GM20431 (cell line): ENCODE measurements around the gene ETHE1.

ENCODE experiments used
- in situ Hi-C: fragments of 300-500 bp; cut with MseI, MboI; formaldehyde crosslinking; loops from one replicate; pipeline ENCODE4 v1.15.0; 2020; ENCODE audit warnings: low sequenced_read_pairs; ENCODE audit not compliant: unreplicated experiment

ETHE1 gene, protein sequence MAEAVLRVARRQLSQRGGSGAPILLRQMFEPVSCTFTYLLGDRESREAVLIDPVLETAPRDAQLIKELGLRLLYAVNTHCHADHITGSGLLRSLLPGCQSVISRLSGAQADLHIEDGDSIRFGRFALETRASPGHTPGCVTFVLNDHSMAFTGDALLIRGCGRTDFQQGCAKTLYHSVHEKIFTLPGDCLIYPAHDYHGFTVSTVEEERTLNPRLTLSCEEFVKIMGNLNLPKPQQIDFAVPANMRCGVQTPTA

DNA sequence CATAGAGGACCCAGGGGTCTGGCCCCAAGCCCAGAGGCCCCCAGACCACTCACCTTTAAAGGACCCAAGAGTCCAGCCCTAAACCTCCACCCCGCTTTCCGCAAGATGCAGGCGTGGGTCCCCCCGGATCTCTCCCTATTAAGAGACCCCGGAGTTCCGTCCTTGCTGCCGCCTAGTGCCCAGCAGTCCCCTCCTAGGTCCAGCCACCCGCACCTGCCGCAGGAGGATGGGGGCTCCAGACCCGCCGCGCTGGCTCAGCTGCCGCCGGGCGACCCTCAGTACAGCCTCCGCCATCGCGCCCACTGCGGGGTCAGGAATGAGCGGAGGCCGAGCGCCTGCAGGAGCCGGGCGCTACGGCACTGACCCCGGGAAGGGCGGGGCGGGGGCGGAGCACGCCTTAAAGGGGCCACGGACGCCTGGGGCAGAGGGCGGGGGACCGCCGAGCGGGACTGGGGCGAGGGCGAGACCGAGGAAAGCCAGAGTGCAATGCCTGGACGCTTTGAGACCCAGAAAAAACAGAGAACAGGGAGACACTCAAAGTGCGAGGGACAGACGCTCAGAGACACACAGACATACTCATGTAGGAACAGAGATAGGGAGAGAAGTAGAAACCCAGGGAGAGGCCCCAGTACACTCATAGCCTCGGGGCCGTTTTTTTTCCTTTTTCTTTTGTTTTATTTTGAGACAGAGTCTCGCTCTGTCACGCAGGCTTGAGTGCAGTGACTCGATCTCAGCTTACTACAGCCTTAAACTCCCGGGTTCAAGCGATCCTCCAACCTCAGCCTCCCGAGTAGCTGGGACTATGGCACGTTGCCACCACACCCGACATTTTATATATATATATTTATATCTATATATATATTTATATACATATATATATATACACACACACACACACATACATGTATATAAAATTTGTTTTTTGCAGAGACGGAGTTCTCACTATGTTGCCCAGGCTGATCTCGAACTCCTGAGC is at the start of gene ETHE1:
TSS of gene ETHE1 (minus strand) at position 318 of the 976 bp plus-strand sequence. CDS start at position 294, 24 bp downstream.
- in situ Hi-C loops = no loop called here

GRCh38 chr19:43575955-43576878 is 49.2 kb upstream of the ETHE1 start:
- in situ Hi-C loops = no loop called here

GRCh38 chr19:43575156-43575950 is 48.4 kb upstream of the ETHE1 start, which contains the start of the genes PINLYP and XRCC1:
Gene PINLYP (plus strand): TSS chr19:43575801. CDS start chr19:43577192, 1,391 bp downstream.
Gene XRCC1 (minus strand): TSS chr19:43575527. CDS start chr19:43575458, 69 bp downstream.
- in situ Hi-C loops = no loop called here

DNA sequence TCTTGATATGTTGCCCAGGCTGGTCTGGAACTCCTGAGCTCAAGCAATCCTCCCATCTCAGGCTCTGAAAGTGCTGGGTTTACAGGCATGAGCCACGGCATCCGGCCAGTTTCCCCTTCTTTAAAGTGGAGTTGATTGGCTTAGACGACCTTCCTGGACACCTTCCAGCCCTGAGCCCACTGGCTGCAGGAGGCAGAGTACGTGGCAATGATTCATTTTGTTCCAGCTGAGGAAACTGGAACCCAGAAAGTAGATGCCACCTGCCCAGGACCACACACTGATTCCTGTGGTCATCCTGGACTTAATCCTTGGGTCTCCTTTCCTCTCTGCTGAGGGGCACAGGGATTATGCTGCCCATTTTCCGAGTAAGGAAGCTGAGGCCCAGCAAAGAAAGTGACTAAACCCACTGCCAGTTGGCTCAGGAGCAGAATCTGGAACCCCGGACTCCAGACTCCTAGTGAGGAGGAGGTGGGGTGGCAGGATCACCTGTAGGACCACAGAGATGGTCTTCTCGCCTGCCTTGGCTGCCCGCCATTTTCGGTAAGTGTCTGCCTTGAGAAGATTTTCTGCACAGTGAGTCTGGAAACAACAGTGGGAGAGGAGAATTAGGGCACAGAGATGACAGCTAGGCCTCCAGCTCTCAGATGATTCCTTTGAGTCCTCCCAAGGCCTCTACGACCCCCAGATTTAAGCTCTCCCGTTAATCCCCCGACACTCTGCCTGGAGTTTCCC is 47.6 kb upstream of the ETHE1 start:
- in situ Hi-C loops = no loop called here

DNA sequence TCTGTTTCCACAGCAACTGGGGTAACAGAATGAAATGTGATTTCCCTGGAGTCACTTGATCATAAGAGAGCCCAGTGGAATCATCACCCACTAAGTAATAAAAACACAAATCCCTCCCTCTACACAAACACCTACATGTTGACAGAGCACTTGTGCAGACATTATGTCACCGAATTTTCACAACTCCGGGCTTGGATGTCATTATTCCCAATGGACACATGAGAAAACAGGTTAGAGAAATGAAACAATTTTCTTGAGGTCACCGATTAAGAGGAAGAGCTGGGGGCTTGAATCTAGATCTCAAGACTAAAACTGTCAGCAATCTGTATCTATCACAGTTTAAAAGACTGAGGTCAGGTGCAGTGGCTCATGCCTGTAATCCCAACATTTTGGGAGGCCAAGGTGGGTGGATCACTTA is 45.2 kb upstream of the ETHE1 start:
- in situ Hi-C loops = no loop called here

- in situ Hi-C loops = no loop called here
Observed at GRCh38 chr19:43570174-43570791, 43.3 kb upstream of the ETHE1 start.

- in situ Hi-C loops = no loop called here
Observed at GRCh38 chr19:43569657-43570056, 42.7 kb upstream of the ETHE1 start.

GRCh38 chr19:43564800-43565199 is 37.8 kb upstream of the ETHE1 start:
- in situ Hi-C loops = no loop called here

DNA sequence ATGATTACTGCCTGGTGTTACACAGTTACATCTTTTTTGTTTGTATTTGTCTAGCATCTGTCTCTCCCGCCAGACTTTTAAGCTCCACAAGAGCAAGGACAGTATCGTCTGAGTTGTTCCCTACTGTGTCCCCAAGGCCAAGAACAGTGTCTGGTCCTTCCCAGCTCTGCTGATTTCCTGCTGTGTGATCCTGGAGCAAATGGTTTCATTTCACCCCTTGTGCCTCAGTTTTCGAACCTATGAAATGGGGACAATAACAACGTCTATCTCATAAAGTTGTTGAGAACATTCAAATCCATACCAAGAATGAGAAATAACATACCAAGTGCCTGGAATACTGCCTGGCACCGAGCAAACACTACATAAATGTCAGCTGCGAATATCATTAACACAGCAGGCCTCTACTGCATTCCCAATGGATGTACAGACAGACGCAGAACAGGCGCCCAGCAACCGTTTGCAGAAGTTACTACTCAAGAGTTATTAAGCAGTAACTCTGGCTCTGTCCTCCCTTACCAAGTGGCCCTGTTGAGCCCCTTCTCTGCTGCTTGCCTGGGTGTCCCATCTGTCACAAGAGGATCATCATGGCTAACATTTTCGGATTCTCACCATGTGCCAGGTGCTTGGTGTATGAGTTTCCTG is 36.9 kb upstream of the ETHE1 start:
- in situ Hi-C loops = no loop called here

DNA sequence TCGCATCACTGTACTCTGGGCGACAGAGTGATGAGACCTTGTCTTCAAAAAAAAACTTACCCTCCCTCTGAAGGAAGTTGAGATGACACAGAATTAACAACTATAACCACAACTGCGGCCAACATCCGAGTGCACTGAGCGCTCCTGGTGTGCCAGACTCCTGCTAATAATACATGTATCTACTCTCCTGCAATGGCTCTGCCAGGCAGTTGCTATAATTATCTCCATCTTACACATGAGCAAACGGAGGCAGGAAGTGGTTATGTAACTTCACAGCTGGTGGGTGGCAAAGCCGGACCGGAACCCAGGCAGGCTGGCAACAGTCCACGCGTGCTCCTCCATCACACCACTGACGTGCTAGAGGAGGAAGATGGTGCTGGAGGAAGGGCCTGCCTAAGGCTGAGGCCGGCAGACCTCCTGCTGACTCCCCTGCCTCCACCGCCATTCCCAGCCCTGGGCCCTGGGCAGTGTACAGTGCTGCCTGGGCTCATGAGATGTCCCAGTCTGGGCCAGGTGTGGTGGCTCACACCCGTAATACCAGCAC is 35.8 kb upstream of the ETHE1 start:
- in situ Hi-C loops = no loop called here

GRCh38 chr19:43562226-43562697 is 35.3 kb upstream of the ETHE1 start:
- in situ Hi-C loops = no loop called here

DNA sequence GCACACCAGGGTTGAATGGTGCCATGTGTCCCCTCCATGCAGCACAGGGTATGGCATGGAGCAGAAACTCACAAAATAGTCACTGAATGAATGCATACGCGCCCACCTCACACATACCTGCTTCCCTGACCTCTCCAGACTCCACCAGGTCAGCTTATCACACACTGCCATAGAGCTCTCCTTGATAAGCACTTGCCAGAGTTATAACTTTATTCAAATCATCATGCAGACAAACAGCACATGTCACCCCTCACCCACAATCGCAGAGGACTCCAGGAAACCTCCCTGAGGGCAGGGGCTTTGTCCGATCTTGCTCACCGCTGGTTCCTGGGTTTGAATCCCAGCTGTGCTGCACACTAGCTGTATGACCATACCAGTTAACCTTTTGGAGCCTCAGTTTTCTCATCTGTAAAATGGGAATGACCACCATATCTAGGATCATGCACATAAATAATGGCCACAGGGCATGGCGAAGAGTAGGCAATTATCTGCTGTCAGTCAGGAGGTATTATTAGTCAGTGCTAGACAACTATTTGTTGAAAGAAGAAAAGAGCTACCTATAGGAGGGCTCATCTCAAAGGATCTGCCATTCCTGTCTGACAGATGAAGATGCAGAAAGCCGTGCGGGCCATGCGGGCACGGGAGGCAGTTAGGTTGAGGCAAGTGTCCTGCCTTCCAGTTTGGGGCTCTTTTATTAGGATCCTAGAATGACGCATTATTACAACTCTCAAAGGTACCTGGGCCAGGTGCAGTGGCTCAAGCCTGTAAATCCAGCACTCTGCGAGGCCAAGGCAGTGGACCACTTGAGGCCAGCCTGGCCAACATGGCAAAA is 34.4 kb upstream of the ETHE1 start:
- in situ Hi-C loops = no loop called here

- in situ Hi-C loops = no loop called here
Observed at GRCh38 chr19:43560687-43561086, 33.7 kb upstream of the ETHE1 start.

GRCh38 chr19:43555185-43555770 is 28.3 kb upstream of the ETHE1 start:
- in situ Hi-C loops = no loop called here

GRCh38 chr19:43554317-43554895 is 27.4 kb upstream of the ETHE1 start:
- in situ Hi-C loops = no loop called here

DNA sequence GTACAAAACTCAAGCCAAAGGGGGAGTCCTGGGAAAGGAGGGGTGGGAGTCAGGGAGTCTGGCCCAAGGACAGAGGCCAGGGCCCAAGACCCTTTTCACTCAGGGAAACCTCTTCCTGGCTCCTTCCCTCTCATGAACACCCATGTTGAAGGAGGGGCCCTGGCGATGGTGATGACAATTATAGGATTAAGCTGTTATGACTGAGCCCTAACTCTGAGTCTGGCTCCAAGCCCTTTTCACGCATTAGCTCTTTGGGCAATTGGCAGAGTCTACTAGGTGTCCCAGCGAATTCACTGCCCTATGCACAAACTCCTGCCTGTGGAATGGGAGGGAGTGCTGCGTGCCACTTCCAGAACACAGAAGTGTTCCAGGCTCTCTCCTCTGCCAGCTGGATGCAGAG is 26.7 kb upstream of the ETHE1 start:
- in situ Hi-C loops = no loop called here
